Mesendoderm (in vitro differentiated cells): ENCODE results near the gene MANEAL.

Experiments
- DNase-seq: peaks from one replicate; pipeline ENCODE4 v3.0.0; 2013
- H2AK5ac ChIP-seq: 2 replicates; pipeline ENCODE4 v1.6.1; 2013; ENCODE audit warnings: low read length, inconsistent platforms
- H2BK120ac ChIP-seq: 2 replicates; pipeline ENCODE4 v1.6.1; 2013; ENCODE audit warnings: low read depth, mild to moderate bottlenecking, low read length, moderate library complexity, mixed read lengths
- H2BK15ac ChIP-seq: replicated peaks from 2 replicates; pipeline ENCODE4 v1.6.1; 2013; ENCODE audit warnings: low read depth, mild to moderate bottlenecking, moderate library complexity
- H2BK5ac ChIP-seq: 2 replicates; pipeline ENCODE4 v1.6.1; 2013; ENCODE audit warnings: low read length, inconsistent platforms
- H3K18ac ChIP-seq: 2 replicates; pipeline ENCODE4 v1.6.1; 2013; ENCODE audit warnings: mild to moderate bottlenecking, low read length, mixed read lengths
- H3K23ac ChIP-seq: one replicate; pipeline ENCODE4 v1.6.1; 2013; ENCODE audit warnings: low read length
- H3K27ac ChIP-seq: 2 replicates; pipeline ENCODE4 v1.5.1; 2013; ENCODE audit warnings: low read depth, mild to moderate bottlenecking, inconsistent platforms, low read length, moderate library complexity
- H3K27me3 ChIP-seq: 2 replicates; pipeline ENCODE4 v1.6.1; 2013; ENCODE audit warnings: low read length, control low read depth, mild to moderate bottlenecking, inconsistent platforms; ENCODE audit not compliant: insufficient read depth, poor library complexity
- H3K36me3 ChIP-seq: 2 replicates; pipeline ENCODE4 v1.6.1; 2013; ENCODE audit warnings: low read length, inconsistent platforms; ENCODE audit not compliant: control insufficient read depth, insufficient read depth
- H3K4ac ChIP-seq: one replicate; pipeline ENCODE4 v1.6.1; 2013; ENCODE audit warnings: low read depth, mild to moderate bottlenecking, low read length, moderate library complexity
- H3K4me1 ChIP-seq: 2 replicates; pipeline ENCODE4 v1.6.1; 2013; ENCODE audit warnings: low read depth, low read length, inconsistent platforms; ENCODE audit not compliant: control insufficient read depth
- H3K4me2 ChIP-seq: 2 replicates; pipeline ENCODE4 v1.6.1; 2013; ENCODE audit warnings: low read length
- H3K4me3 ChIP-seq: 2 replicates; pipeline ENCODE4 v1.5.1; 2013; ENCODE audit warnings: mild to moderate bottlenecking, low read length
- H3K56ac ChIP-seq: one replicate; pipeline ENCODE4 v1.6.1; 2013; ENCODE audit warnings: low read length
- H3K79me1 ChIP-seq: 2 replicates; pipeline ENCODE4 v1.6.1; 2013; ENCODE audit warnings: low read length, inconsistent platforms
- H3K79me2 ChIP-seq: 2 replicates; pipeline ENCODE4 v1.6.1; 2013; ENCODE audit warnings: mild to moderate bottlenecking, low read length; ENCODE audit not compliant: control insufficient read depth, insufficient read depth
- H3K9ac ChIP-seq: 2 replicates; pipeline ENCODE4 v1.6.1; 2013; ENCODE audit warnings: low read length, inconsistent platforms
- H4K5ac ChIP-seq: one replicate; pipeline ENCODE4 v1.6.1; 2013; ENCODE audit warnings: low read length
- H4K8ac ChIP-seq: one replicate; pipeline ENCODE4 v1.6.1; 2013; ENCODE audit warnings: low read depth, mild to moderate bottlenecking, control low read depth, low read length, moderate library complexity
- WGBS: extraction: QIAGEN DNeasy Blood & Tissue Kit; methylation state at CpG from one replicate; pipeline ENCODE4 v1.1.7; 2013; ENCODE audit warnings: low lambda C conversion rate, missing lambda C conversion rate; ENCODE audit not compliant: insufficient coverage; ENCODE audit errors: extremely low coverage; 5-methylcytosine and 5-hydroxymethylcytosine counted together

Gene MANEAL

DNA sequence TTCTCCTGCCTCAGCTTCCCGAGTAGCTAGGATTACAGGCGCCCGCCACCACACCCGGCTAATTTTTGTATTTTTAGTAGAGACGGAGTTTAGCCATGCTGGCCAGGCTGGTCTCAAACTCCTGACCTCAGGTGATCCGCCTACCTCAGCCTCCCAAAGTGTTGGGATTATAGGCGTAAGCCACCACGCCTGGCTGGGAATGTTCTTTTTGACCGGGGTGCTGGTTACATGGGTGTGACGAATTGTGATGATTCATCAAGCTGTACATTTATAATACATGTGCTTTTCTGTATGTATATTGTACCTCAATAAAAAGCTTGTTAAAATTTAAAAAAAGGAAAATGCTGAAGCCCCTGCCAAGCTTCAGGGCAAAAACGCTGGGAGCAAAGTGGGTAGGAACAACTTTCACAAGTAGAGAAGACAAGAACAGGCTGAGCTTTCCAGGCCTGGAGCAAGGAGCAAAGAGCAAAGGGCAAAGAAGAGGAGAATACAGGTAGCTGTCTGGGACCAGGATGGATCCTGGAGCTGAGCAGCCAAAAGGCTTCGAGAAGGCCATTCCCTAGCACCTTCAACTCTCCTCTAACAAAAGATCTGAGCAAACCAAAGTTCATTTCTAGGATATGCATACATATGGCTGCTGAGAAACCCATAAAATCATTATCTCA lies 34.9 kb downstream of the MANEAL start:
- no peak overlapping the region for H2BK5ac ChIP-seq
- no peak overlapping the region for H4K8ac ChIP-seq
- H2AK5ac ChIP-seq: no peak overlapping the region
- H2BK15ac ChIP-seq: no peak overlapping the region
- DNase-seq: no peak
- no peak overlapping the region for H3K4ac ChIP-seq
- no peaks in the 10 kb centered on the region for H3K79me1 ChIP-seq
- H3K18ac ChIP-seq: no peak overlapping the region
- no peak overlapping the region for H3K56ac ChIP-seq
- H3K4me1 ChIP-seq: no peaks in the 10 kb centered on the region
- peaks cover 4% of the 10 kb centered on the region for H3K36me3 ChIP-seq
- no peak overlapping the region for H3K4me2 ChIP-seq
- H3K9ac ChIP-seq: no peak overlapping the region
- no CpG with 5 or more reads among the region's 12 CpGs for WGBS
- H2BK120ac ChIP-seq: no peak overlapping the region
- no peak overlapping the region for H3K4me3 ChIP-seq
- H3K23ac ChIP-seq: no peak overlapping the region
- H3K27ac ChIP-seq: no peak overlapping the region
- no peak overlapping the region for H4K5ac ChIP-seq
- no peaks in the 10 kb centered on the region for H3K79me2 ChIP-seq
- no peaks in the 10 kb centered on the region for H3K27me3 ChIP-seq

DNA sequence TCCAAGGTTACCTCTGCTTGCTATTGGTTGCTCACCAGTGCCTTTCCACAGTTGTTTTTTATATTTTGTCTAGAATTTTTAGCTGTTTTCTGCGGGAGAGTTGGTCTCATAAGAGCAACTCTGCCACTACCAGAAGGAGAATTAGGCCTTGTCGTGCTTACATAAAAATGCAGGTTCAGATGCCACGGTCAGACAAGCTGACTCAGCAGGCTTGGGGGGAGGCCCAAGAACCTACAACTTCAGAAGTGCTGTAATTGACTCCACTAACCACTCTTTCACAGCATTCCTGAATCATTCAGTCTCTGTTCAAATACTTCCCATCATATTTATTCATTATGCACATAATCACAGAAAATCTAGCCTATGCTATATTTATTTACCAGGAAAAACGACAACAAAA lies 37.5 kb downstream of the MANEAL start:
- Histone ChIP-seq H3K23ac (no peak overlapping the region), H3K18ac (no peak overlapping the region), H3K56ac (no peak overlapping the region), H3K4me1 (no peaks in the 10 kb centered on the region), H3K27ac (no peak overlapping the region), H2BK120ac (no peak overlapping the region), H3K27me3 (no peaks in the 10 kb centered on the region), H2BK5ac (no peak overlapping the region), H3K36me3 (peaks cover 4% of the 10 kb centered on the region), H2AK5ac (no peak overlapping the region), H3K79me1 (no peaks in the 10 kb centered on the region), H3K79me2 (no peaks in the 10 kb centered on the region), H3K4me2 (no peak overlapping the region), H2BK15ac (no peak overlapping the region), H3K9ac (no peak overlapping the region), H3K4ac (no peak overlapping the region), H4K8ac (no peak overlapping the region), H4K5ac (no peak overlapping the region), H3K4me3 (no peak overlapping the region)
- 100% methylated on average over 1 of the region's 4 CpGs for WGBS
- no peak for DNase-seq

DNA sequence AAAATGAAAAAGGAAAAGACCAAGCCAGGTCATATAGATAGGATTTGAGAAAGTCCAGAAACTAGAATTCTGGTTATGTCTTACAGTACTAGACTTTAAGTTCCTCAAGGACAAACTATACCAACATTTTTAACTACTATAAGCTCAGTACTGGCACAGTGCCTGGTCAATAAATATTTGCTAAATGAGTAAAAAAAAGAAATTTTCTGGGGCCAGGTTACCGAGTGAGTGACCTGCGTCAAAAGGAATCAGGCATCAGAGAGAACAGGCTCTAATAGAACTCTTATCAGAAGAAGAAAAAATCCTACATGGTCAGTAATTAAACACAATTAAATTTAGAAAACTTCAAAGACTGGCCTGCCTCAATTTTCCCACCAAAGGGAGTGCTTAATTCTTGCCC lies 38.2 kb downstream of the MANEAL start:
- no peak overlapping the region for H2BK120ac ChIP-seq
- no peaks in the 10 kb centered on the region for H3K79me2 ChIP-seq
- no peak overlapping the region for H3K27ac ChIP-seq
- H3K4me3 ChIP-seq: no peak overlapping the region
- no peak overlapping the region for H3K18ac ChIP-seq
- no peaks in the 10 kb centered on the region for H3K4me1 ChIP-seq
- no peak for DNase-seq
- no peak overlapping the region for H4K8ac ChIP-seq
- H3K9ac ChIP-seq: no peak overlapping the region
- H3K56ac ChIP-seq: no peak overlapping the region
- H3K36me3 ChIP-seq: peaks cover 4% of the 10 kb centered on the region
- H2BK5ac ChIP-seq: no peak overlapping the region
- H4K5ac ChIP-seq: no peak overlapping the region
- no peak overlapping the region for H2AK5ac ChIP-seq
- no peak overlapping the region for H2BK15ac ChIP-seq
- no peaks in the 10 kb centered on the region for H3K79me1 ChIP-seq
- H3K27me3 ChIP-seq: no peaks in the 10 kb centered on the region
- no peak overlapping the region for H3K4ac ChIP-seq
- no peak overlapping the region for H3K23ac ChIP-seq
- no CpG with 5 or more reads among the region's 2 CpGs for WGBS
- H3K4me2 ChIP-seq: no peak overlapping the region

DNA sequence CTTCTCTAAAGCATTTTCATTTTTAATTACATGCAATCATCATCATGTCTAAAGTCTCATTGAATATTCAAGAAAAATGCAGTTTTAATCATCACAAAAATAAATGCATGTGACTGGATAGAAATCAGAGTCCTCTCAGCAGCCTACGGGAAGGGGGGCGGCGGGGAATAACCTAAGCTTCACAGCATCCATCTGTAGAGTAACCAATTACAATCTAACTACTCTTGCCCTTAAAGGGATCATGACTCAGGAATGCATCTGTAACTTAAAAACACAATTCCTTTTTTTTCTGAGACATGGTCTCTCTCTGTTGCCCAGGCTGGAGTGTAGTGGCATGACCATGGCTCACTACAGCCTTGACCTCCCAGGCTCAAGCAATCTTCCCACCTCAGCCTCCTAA lies 43.1 kb downstream of the MANEAL start:
- H3K56ac ChIP-seq: no peak overlapping the region
- H3K4me2 ChIP-seq: no peak overlapping the region
- H3K9ac ChIP-seq: no peak overlapping the region
- H2BK15ac ChIP-seq: no peak overlapping the region
- H3K23ac ChIP-seq: no peak overlapping the region
- no peak overlapping the region for H3K18ac ChIP-seq
- H2BK5ac ChIP-seq: no peak overlapping the region
- H3K36me3 ChIP-seq: peaks cover 3% of the 10 kb centered on the region
- no peak overlapping the region for H3K4me3 ChIP-seq
- no peak overlapping the region for H2BK120ac ChIP-seq
- no peaks in the 10 kb centered on the region for H3K79me2 ChIP-seq
- DNase-seq: no peak
- no peaks in the 10 kb centered on the region for H3K27me3 ChIP-seq
- no peak overlapping the region for H4K5ac ChIP-seq
- no peak overlapping the region for H2AK5ac ChIP-seq
- H3K4ac ChIP-seq: no peak overlapping the region
- no peaks in the 10 kb centered on the region for H3K79me1 ChIP-seq
- H4K8ac ChIP-seq: no peak overlapping the region
- WGBS: no CpG with 5 or more reads among the region's 3 CpGs
- H3K27ac ChIP-seq: no peak overlapping the region
- no peaks in the 10 kb centered on the region for H3K4me1 ChIP-seq

DNA sequence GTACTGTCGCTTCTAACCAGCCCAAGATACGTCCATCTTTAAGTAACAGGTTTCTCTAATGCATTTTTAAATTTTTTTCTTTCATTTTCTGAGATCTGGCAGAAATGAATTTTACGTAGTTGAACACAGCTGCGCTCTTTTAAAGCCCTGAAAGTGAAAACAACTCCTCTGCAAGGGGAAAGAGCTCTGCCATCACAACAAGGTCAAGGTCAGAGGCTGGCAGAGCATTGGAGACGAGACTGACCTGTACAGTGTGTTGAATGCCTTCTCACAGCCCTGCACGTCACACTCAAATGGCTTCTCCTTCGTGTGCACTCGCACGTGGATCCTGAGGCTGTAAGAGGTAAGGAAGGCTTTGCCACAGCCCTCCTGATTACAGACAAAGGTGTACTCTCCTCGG lies 46.0 kb downstream of the MANEAL start:
- no peak for DNase-seq
- Histone ChIP-seq H3K27me3 (no peaks in the 10 kb centered on the region), H3K18ac (no peak overlapping the region), H2AK5ac (no peak overlapping the region), H3K79me1 (no peaks in the 10 kb centered on the region), H4K5ac (no peak overlapping the region), H2BK120ac (no peak overlapping the region), H2BK5ac (no peak overlapping the region), H3K27ac (no peak overlapping the region), H3K36me3 (peaks cover 1% of the 10 kb centered on the region), H3K4me3 (no peak overlapping the region), H3K79me2 (no peaks in the 10 kb centered on the region), H3K23ac (no peak overlapping the region), H3K4me2 (no peak overlapping the region), H3K4ac (no peak overlapping the region), H2BK15ac (no peak overlapping the region), H3K56ac (no peak overlapping the region), H4K8ac (no peak overlapping the region), H3K4me1 (no peaks in the 10 kb centered on the region), H3K9ac (no peak overlapping the region)
- WGBS: no CpG with 5 or more reads among the region's 10 CpGs

DNA sequence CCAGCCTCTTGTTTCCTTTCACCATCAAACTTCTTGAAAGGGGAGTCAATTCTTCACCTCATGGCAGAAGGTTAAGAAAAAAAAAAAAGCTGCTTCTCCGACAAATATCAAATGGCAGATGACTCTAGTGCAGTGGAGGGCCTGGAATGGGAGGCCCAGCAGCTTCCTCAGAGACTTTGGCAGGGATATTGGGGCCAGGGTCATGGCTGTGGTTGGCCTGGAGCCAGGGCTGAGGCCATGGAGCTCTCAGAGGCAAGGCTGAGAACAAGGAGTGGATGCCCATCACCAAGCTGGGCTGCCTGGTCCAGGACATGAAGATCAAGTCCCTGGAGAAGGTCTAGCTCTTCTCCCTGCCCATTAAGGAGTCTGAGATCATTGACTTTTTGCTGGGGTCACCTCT lies 47.1 kb downstream of the MANEAL start:
- H3K56ac ChIP-seq: no peak overlapping the region
- H3K27me3 ChIP-seq: no peaks in the 10 kb centered on the region
- H4K5ac ChIP-seq: no peak overlapping the region
- no peak overlapping the region for H3K4me2 ChIP-seq
- no peaks in the 10 kb centered on the region for H3K79me1 ChIP-seq
- H3K27ac ChIP-seq: no peak overlapping the region
- no peak overlapping the region for H2BK5ac ChIP-seq
- no peak overlapping the region for H2AK5ac ChIP-seq
- WGBS: no CpG with 5 or more reads among the region's 1 CpG
- H3K36me3 ChIP-seq: peaks cover 1% of the 10 kb centered on the region
- no peaks in the 10 kb centered on the region for H3K4me1 ChIP-seq
- H2BK15ac ChIP-seq: no peak overlapping the region
- H4K8ac ChIP-seq: no peak overlapping the region
- H3K23ac ChIP-seq: no peak overlapping the region
- no peak overlapping the region for H3K4me3 ChIP-seq
- no peak overlapping the region for H2BK120ac ChIP-seq
- no peak overlapping the region for H3K4ac ChIP-seq
- no peak overlapping the region for H3K9ac ChIP-seq
- DNase-seq: no peak
- no peaks in the 10 kb centered on the region for H3K79me2 ChIP-seq
- H3K18ac ChIP-seq: no peak overlapping the region
